ENCODE measurements around the gene SLC6A1. TPM values are rescaled to one million over a fixed set of nuclear protein-coding genes. Genes with fewer than 3 reads are reported as not detected.

SLC6A1 gene
- total and polyA plus RNA-seq, 2 of the 8 experiments (the other 6 are each of a cell fraction or from before 2014, with no cell fraction given), result 0.30 to 0.63 TPM

- Histone ChIP-seq H3K4me3 (ENCODE audit: extremely low read depth in 1 of 4, insufficient read depth in 2 of 4, low read depth in 3 of 4, low read length in 4 of 4) (no peak overlapping the region), H3K4me1 (replicated peaks in 1 of 4; ENCODE audit: control insufficient read depth in 3 of 4, insufficient read depth in 4 of 4, low read length in 3 of 4) (peaks cover 0 to 3% (median 0%) of the 10 kb centered on the region in 4 experiments; a peak in 1 of 7 replicates), H3K27me3 (replicated peaks in 1 of 4; ENCODE audit: control insufficient read depth in 3 of 4, extremely low read depth in 1 of 4, insufficient read depth in 3 of 4, low read length in 3 of 4) (no peaks in the 10 kb centered on the region), H3K79me1 (ENCODE audit: low read depth, low read length) (no peaks in the 10 kb centered on the region), H4K8ac (ENCODE audit: extremely low read depth, insufficient read depth, low read length) (no peak overlapping the region), H3K9ac (replicated peaks in 1 of 4; ENCODE audit: extremely low read depth in 1 of 4, low read depth in 3 of 4, low read length in 3 of 4) (no peak overlapping the region), H3K4ac (replicated peaks; ENCODE audit: insufficient read length, low read depth, low read length) (no peak overlapping the region), H3K4me2 (ENCODE audit: insufficient read depth in 1 of 2, low read depth in 2 of 2, low read length in 2 of 2) (no peak overlapping the region), H3K36me3 (ENCODE audit: control insufficient read depth in 2 of 4, insufficient read depth in 4 of 4, low read length in 3 of 4) (no peaks in the 10 kb centered on the region), H4K5ac (ENCODE audit: insufficient read length, low read depth, low read length) (no peak overlapping the region), H3K27ac (ENCODE audit: low read depth, low read length) (no peak overlapping the region), H2BK15ac (ENCODE audit: low read length) (no peak overlapping the region), H4K91ac (replicated peaks; ENCODE audit: insufficient read length, low read length) (no peak overlapping the region), H2AFZ (ENCODE audit: low read length) (no peak overlapping the region), H3K18ac (ENCODE audit: extremely low read depth, low read length) (no peak overlapping the region), H2BK120ac (replicated peaks; ENCODE audit: low read depth, low read length) (no peak overlapping the region), H2AK5ac (ENCODE audit: low read depth, low read length) (no peak overlapping the region), H2BK20ac (ENCODE audit: low read length) (no peak overlapping the region), H3K23ac (ENCODE audit: insufficient read length) (no peak overlapping the region), H3K23me2 (ENCODE audit: low read depth, low read length) (no peaks in the 10 kb centered on the region), H3K56ac (replicated peaks; ENCODE audit: insufficient read length, low read depth, low read length) (no peak overlapping the region), H3K14ac (ENCODE audit: insufficient read length) (no peak overlapping the region), H2BK5ac (ENCODE audit: low read depth, low read length) (no peak overlapping the region), H2BK12ac (ENCODE audit: low read depth, low read length) (no peak overlapping the region), H4K20me1 (replicated peaks in 1 of 2; ENCODE audit: control insufficient read depth in 1 of 2, insufficient read depth in 2 of 2, low read length in 2 of 2) (no peaks in the 10 kb centered on the region), H3K79me2 (ENCODE audit: control insufficient read depth in 1 of 2, insufficient read depth in 2 of 2, low read length in 2 of 2) (no peaks in the 10 kb centered on the region), H3K9me3 (ENCODE audit: insufficient read depth in 2 of 2, low read depth in 1 of 2, low read length in 1 of 2) (peaks cover 4 to 28% of the 10 kb centered on the region in 2 experiments; a peak in 2 of 4 replicates)
- FAIRE-seq, result no peak
- no peak for DNase-seq (ENCODE audit: low read depth in 1 of 2, low spot score in 2 of 2)
- WGBS, 2 experiments (ENCODE audit: extremely low coverage in 1 of 2, insufficient coverage in 1 of 2, insufficient read length in 1 of 2, insufficient replicate concordance in 2 of 2, low coverage in 1 of 2, low lambda C conversion rate in 2 of 2, missing lambda C conversion rate in 1 of 2), result 82% methylated on average over 5 of the region's 5 CpGs; no CpG with 5 or more reads in 1 of the 2 experiments
- CTCF ChIA-PET (ENCODE audit: partially characterized antibody), result interaction anchor here (0.9 to 6.6 kb wide), 4 partner anchors 11 to 63 kb away, joined by 3 to 38 read pairs (median 14); no protein-coding TSS in a partner anchor
- POLR2A ChIA-PET (ENCODE audit: partially characterized antibody), result no interaction called here
- TF ChIP-seq RFX5 (IDR thresholded peaks at IDR 0.05; ENCODE audit: borderline replicate concordance, low read depth, low read length), result no peak
- no peak for TF ChIP-seq CBX8 (IDR thresholded peaks at IDR 0.05; ENCODE audit: borderline replicate concordance, low read depth, low read length)
- TF ChIP-seq SIRT6 (IDR thresholded peaks at IDR 0.05; ENCODE audit: low read length), result no peak
- TF ChIP-seq SP1 (IDR thresholded peaks at IDR 0.05; ENCODE audit: low read depth, low read length), result no peak
- TF ChIP-seq SP2 (IDR thresholded peaks at IDR 0.05; ENCODE audit: low read length), result no peak
- TF ChIP-seq CHD1 (IDR thresholded peaks at IDR 0.05; ENCODE audit: low read depth, low read length), result no peak
- TF ChIP-seq KDM5A (IDR thresholded peaks at IDR 0.05; ENCODE audit: low read length), result no peak
- no peak for TF ChIP-seq JUN (IDR thresholded peaks at IDR 0.05; ENCODE audit: low read depth, low read length)
- TF ChIP-seq EP300 (IDR thresholded peaks at IDR 0.05; ENCODE audit: borderline replicate concordance in 1 of 2, low read depth in 2 of 2, low read length in 2 of 2), result no peak
- TF ChIP-seq ATF2 (IDR thresholded peaks at IDR 0.05; ENCODE audit: low read length), result no peak
- no peak for TF ChIP-seq ATF3 (IDR thresholded peaks at IDR 0.05; ENCODE audit: insufficient read depth, low read depth, low read length)
- no peak for TF ChIP-seq EZH2 (IDR thresholded peaks at IDR 0.05; ENCODE audit: low read depth, low read length, severe bottlenecking)
- TF ChIP-seq SRF (IDR thresholded peaks at IDR 0.05; ENCODE audit: low read depth, low read length), result no peak
Observed at GRCh38 chr3:11072631-11073030, 80.1 kb downstream of the SLC6A1 start.

All from H1 (cell line).